Activated CD8-positive, alpha-beta T cell treated with anti-CD3 and anti-CD28 coated beads for 36 hours (primary cell): Measurements from ENCODE around the gene TYRO3. TPM values are rescaled to one million over a fixed set of nuclear protein-coding genes. Genes with fewer than 3 reads are reported as not detected.

Source experiments
- ATAC-seq: fragments of 200-7000 bp; cut with Tn5 transposase; one replicate; pipeline ENCODE4 v1.10.0; 2021; ENCODE audit warnings: mild to moderate bottlenecking, moderate library complexity
- CTCF ChIA-PET: fragments of 350-600 bp; sonication (Branson Sonifier 250); formaldehyde crosslinking; loops from one replicate; lab custom pipeline; 2021; ENCODE audit warnings: antibody characterized with exemption; lab: Charles Lee
- POLR2A ChIA-PET: fragments of 350-600 bp; sonication (Branson Sonifier 250); formaldehyde crosslinking; loops from one replicate; lab custom pipeline; 2021; ENCODE audit warnings: antibody characterized with exemption; lab: Charles Lee
- DNase-seq: peaks from one replicate; pipeline ENCODE4 v3.0.0-alpha.2; 2020
- H3K27ac Mint-ChIP-seq: one replicate; pipeline ENCODE4 v1.8.0; 2021; ENCODE audit warnings: mild to moderate bottlenecking, mixed read lengths
- H3K27me3 Mint-ChIP-seq: one replicate; pipeline ENCODE4 v1.8.0; 2021; ENCODE audit warnings: mixed read lengths
- H3K36me3 Mint-ChIP-seq: one replicate; pipeline ENCODE4 v1.8.0; 2021; ENCODE audit warnings: low read depth, mixed read lengths
- H3K4me1 Mint-ChIP-seq: one replicate; pipeline ENCODE4 v1.8.0; 2021; ENCODE audit warnings: low read depth, mixed read lengths
- H3K4me3 Mint-ChIP-seq: one replicate; pipeline ENCODE4 v1.8.0; 2021; ENCODE audit warnings: mild to moderate bottlenecking, moderate library complexity, mixed read lengths
- H3K9me3 Mint-ChIP-seq: one replicate; pipeline ENCODE4 v1.8.0; 2021; ENCODE audit warnings: mixed read lengths
- CTCF ChIP-seq: fragments of 200-600 bp; IDR thresholded peaks from one replicate; pipeline ENCODE4 v1.8.0; 2022; ENCODE audit warnings: antibody characterized with exemption, mild to moderate bottlenecking
- intact Hi-C: fragments of 100-400 bp; cut with micrococcal nuclease; formaldehyde crosslinking; loops from one replicate; pipeline ENCODE4 v1.10.0; 2022
- total RNA-seq, 2 experiments: library from RNA; stranded (reverse); gene quantifications; one replicate each; pipeline ENCODE4 v1.2.3, GENCODE V29; 2021

The TYRO3 gene
- total RNA-seq, 2 experiments from 2014 or later, result 0.67 to 1.3 TPM

GRCh38 chr15:41627203-41627602, 68.2 kb downstream of the TYRO3 start:
- TF ChIP-seq CTCF, result no peak
- Mint-ChIP-seq H3K4me3 (no peak overlapping the region), H3K4me1 (no peaks in the 10 kb centered on the region), H3K27ac (no peak overlapping the region), H3K9me3 (no peaks in the 10 kb centered on the region), H3K27me3 (no peaks in the 10 kb centered on the region), H3K36me3 (no peaks in the 10 kb centered on the region)
- DNase-seq, result no peak
- POLR2A ChIA-PET, result interaction anchor here (1.1 kb wide), 1 partner anchor 42 kb away, joined by 3 read pairs; no protein-coding TSS in a partner anchor
- CTCF ChIA-PET, result interaction anchor here (1.1 kb wide), 1 partner anchor 161 kb away, joined by 3 read pairs; no protein-coding TSS in a partner anchor
- intact Hi-C loops, result no loop called here
- ATAC-seq, result no peak

GRCh38 chr15:41629463-41629862, 70.5 kb downstream of the TYRO3 start:
- H3K27ac Mint-ChIP-seq, result no peak overlapping the region
- H3K9me3 Mint-ChIP-seq, result no peaks in the 10 kb centered on the region
- DNase-seq, result no peak
- ATAC-seq, result no peak
- ChIA-PET POLR2A (interaction anchor here (0.6 kb wide), 1 partner anchor 53 kb away, joined by 3 read pairs; no protein-coding TSS in a partner anchor), CTCF (interaction anchor here (0.9 kb wide), 2 partner anchors 72 to 164 kb away, joined by 3 read pairs; no protein-coding TSS in a partner anchor)
- no peak for TF ChIP-seq CTCF
- H3K4me1 Mint-ChIP-seq, result peaks cover 2% of the 10 kb centered on the region
- H3K27me3 Mint-ChIP-seq, result no peaks in the 10 kb centered on the region
- H3K36me3 Mint-ChIP-seq, result no peaks in the 10 kb centered on the region
- H3K4me3 Mint-ChIP-seq, result no peak overlapping the region
- intact Hi-C loops, result no loop called here

GRCh38 chr15:41629883-41630282, 70.9 kb downstream of the TYRO3 start:
- no peak for TF ChIP-seq CTCF
- H3K4me1 Mint-ChIP-seq, result peaks cover 3% of the 10 kb centered on the region
- ATAC-seq, result no peak
- no peaks in the 10 kb centered on the region for H3K27me3 Mint-ChIP-seq
- intact Hi-C loops, result no loop called here
- H3K27ac Mint-ChIP-seq, result no peak overlapping the region
- POLR2A ChIA-PET, result interaction anchor here (0.6 kb wide), 2 partner anchors 44 to 54 kb away, joined by 3 read pairs; no protein-coding TSS in a partner anchor
- CTCF ChIA-PET, result no interaction called here
- H3K9me3 Mint-ChIP-seq, result no peaks in the 10 kb centered on the region
- no peak for DNase-seq
- no peak overlapping the region for H3K4me3 Mint-ChIP-seq
- no peaks in the 10 kb centered on the region for H3K36me3 Mint-ChIP-seq

DNA sequence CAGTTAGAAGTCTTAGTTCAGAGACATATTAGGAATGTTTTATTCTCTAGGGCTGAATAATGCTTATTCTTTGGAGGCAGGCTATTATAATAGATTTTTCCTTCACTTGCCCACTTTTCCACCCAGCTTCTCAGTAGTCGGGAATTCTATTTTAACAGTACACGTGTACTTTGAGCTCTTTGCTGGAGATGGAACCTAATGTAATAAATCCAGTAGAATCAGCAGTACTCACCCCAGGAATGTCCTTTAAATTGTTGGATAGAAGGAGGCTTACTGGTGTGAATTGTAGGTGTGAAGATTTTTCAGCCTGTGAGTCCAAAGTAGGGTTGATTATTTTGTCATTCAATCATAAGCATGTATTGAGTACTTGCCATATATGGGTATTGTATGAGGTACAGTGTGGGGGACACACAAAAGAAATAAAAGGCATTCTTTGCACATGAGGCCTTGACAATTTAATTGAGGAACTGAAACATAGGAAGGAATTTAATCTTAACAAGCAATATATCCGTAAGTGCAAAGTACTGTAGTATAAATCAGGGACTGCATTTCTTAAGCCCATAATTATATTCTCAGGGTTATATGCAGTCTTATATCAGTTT, 71.7 kb downstream of the TYRO3 start:
- no peak for TF ChIP-seq CTCF
- ATAC-seq, result no peak
- Mint-ChIP-seq H3K27ac (no peak overlapping the region), H3K4me1 (peaks cover 3% of the 10 kb centered on the region), H3K27me3 (no peaks in the 10 kb centered on the region), H3K36me3 (no peaks in the 10 kb centered on the region), H3K4me3 (no peak overlapping the region), H3K9me3 (no peaks in the 10 kb centered on the region)
- POLR2A ChIA-PET, result interaction anchor here (0.6 kb wide), 1 partner anchor 45 kb away, joined by 3 read pairs; no protein-coding TSS in a partner anchor
- intact Hi-C loops, result no loop called here
- DNase-seq, result no peak
- CTCF ChIA-PET, result interaction anchor here (1.0 kb wide), 1 partner anchor 44 kb away, joined by 3 read pairs; no protein-coding TSS in a partner anchor

- DNase-seq (no peak), ATAC-seq (no peak)
- Mint-ChIP-seq H3K36me3 (no peaks in the 10 kb centered on the region), H3K9me3 (no peaks in the 10 kb centered on the region), H3K4me3 (no peak overlapping the region), H3K4me1 (peaks cover 7% of the 10 kb centered on the region), H3K27ac (no peak overlapping the region), H3K27me3 (no peaks in the 10 kb centered on the region)
- CTCF ChIA-PET, result interaction anchor here (1.3 kb wide), 1 partner anchor 28 kb away, joined by 5 read pairs; no protein-coding TSS in a partner anchor
- no peak for TF ChIP-seq CTCF
- POLR2A ChIA-PET, result no interaction called here
- intact Hi-C loops, result no loop called here
Observed at GRCh38 chr15:41631880-41632470, 73.0 kb downstream of the TYRO3 start.
